Limb (tissue), 2 donors: ENCODE results near the gene FXYD2.
A peak's percentile ranks its signal among the peaks of the same experiment; 100 is the strongest.

Experiments used
- DNase-seq, 2 donors: peaks; one replicate each; pipeline ENCODE4 v3.0.0-alpha.2; 2016; ENCODE audit errors: extremely low spot score in 2 of 2

FXYD2 gene

GRCh38 chr11:117835576-117835975 lies 11.0 kb upstream of the FXYD2 start:
- no peak for DNase-seq

GRCh38 chr11:117834838-117835443 lies 10.4 kb upstream of the FXYD2 start:
- DNase-seq, result peak in 1 of 2 donors; percentile 7

GRCh38 chr11:117834068-117834810 lies 9.7 kb upstream of the FXYD2 start:
- peak in 1 of 2 donors; percentile 10 for DNase-seq

DNA sequence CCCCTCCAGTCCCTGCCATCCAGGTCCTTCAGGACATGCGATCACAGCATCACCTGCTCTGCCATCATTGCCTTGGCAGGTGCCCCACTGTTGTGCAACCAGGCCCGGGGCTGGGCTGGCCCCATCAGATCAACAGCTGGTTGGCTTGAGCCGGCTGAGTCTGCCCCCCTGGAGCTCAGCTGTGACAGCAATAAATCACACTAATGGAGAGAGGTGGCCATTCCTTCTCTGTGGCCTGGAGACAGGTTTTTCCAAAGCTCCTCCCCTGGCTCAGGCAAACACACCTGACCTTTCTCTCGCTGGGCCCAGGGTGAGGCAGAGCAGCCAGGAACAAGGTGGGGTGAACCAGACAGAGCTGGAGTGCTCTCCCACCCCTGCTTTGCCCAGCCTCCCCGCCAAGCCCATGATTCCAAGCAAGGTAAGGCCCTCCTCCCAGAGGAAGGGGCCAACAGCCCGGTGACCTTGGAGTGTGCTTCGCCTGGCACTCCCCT lies 8.9 kb upstream of the FXYD2 start:
- peak in 1 of 2 donors; percentile 47 for DNase-seq

DNA sequence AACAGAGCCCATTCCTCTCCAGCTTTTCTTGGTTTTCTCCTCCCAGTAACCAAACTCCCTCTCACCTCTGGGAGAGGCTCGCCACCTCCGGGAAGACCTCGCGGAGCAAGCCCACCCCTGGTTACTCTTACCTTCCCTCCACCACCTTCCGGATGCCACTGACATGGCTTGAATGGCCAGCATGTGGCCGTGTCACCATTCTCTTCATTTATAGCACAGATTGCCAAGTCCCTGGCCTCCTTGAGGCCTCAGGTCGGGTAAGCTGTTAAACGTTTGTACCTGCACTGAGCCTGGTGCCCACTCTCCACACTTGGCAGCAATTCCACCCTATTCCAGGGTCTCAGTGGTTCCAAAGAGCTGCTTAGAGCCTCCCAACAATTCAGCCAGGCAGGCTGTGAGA lies 8.0 kb upstream of the FXYD2 start:
- DNase-seq, result peak in 1 of 2 donors; percentile 12

- peak in 1 of 2 donors; percentile 4 for DNase-seq
Observed at GRCh38 chr11:117831661-117832415, 7.3 kb upstream of the FXYD2 start.

DNA sequence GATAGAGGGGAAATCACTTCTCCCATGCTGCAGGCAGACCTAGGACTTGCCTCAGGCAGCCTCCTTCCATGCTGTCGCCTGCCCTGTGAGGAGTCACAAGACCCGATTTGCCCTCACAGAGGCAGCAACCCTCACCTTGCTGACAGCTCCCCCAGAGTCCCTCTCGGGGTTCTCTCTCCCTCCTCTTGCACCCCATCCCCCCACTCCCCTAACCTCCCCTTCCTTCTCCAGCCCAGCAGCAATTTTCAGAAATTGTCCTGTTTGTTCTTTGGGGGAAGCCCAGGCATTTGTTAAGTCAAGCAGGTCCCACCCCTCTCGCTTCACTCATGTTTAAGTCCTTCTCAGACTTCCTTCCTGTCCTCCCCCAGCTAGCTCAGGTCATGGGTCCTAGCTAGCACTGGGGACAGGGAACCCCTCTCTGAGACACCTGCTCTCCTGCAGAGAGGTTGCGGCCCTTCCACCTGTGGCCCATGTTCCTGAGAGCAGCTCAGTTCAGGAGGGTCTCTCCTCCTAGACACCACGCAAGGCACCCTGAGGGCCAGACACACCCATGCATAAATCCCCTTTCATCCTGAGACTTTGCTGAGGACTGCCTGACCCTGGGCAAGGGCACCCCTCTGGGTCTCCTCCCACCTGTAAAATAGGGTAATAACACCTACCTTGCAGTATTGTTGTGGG lies 6.3 kb upstream of the FXYD2 start:
- DNase-seq, result no peak

DNA sequence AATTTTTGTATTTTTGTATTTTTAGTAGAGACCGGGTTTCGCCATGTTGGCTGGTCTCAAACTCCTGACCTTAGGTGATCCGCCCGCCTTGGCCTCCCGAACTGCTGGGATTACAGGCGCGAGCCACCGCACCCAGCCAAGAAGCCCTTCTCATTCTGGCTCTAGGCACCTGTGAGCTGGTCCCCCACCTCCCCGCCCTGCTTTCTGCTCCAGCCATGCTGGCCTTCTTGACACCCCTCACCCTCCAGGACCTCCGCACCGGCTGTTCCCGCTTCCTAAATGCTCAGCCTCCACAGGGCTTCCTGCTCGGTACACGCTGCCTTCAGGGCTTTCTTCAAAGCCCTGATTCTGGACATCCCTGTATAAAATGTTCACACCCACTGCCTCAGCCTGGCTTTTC lies 5.5 kb upstream of the FXYD2 start:
- no peak for DNase-seq

GRCh38 chr11:117829369-117829725 lies 4.8 kb upstream of the FXYD2 start:
- DNase-seq, result peak in 1 of 2 donors; percentile 11

GRCh38 chr11:117828611-117829368 lies 4.2 kb upstream of the FXYD2 start:
- peak in 1 of 2 donors; percentile 50 for DNase-seq

GRCh38 chr11:117827521-117828511 lies 3.3 kb upstream of the FXYD2 start:
- peak in 1 of 2 donors; percentile 24 for DNase-seq

DNA sequence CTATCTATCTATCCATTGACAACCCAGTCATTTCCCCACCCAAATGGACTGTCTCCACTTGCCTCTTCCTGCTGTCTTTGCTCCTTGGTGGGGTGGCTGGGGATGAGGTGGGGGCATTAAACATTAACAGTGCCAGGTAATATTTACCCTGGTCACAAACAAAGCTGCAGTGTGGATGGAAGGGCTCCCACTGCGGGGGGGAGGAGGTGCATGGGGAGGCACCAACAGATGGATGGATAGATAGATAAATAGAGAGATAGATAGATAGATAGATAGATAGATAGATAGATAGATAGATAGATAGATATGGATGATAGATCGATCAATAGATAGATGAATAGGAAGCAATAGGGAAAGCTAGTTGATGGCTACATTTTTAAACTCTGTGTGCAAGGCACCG lies 2.3 kb upstream of the FXYD2 start:
- peak in 1 of 2 donors; percentile 7 for DNase-seq

GRCh38 chr11:117826190-117826570 lies 1.6 kb upstream of the FXYD2 start:
- peak in 1 of 2 donors; percentile 10 for DNase-seq

DNA sequence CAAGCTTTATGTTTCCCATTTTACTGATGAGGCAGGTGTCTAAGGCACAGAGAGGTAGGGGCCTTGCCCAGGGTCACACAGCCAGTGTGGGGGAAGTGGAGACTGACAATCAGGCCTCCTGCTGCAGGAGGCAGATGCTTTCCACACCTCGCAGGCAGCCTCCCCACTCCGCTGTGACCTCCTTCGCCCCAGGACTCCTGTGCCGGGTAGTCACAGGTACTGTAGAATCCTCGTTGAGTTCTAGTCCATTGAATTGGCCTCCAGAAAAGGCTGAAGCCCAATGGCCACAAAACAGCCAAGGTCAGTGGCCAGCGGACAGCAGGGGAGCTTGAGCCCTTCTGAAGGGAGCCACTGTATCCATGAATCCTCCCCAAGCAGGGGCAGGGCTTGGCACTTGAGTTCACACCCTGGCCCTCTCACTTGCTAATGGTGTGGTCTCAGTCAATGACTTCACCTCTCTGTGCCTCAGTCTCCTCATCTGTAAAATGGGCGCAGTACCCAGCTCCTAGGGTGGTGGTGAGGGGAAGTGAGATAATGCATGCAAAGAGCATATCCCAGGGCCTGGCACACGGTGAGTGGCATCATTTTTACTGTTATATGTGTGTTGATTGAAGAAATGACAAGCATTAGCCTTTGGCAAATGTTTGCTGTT lies 1.1 kb upstream of the FXYD2 start:
- peak in 1 of 2 donors; percentile 15 for DNase-seq

- DNase-seq, result peak in 1 of 2 donors; percentile 52
Observed at GRCh38 chr11:117823946-117824420, 561 bp downstream of the FXYD2 start.

- DNase-seq, result no peak
Observed at GRCh38 chr11:117823294-117823945, 1.1 kb downstream of the FXYD2 start.

- DNase-seq, result peak in 1 of 2 donors; percentile 26
Observed at GRCh38 chr11:117822074-117823033, 2.2 kb downstream of the FXYD2 start.
